Measurements from ENCODE around the gene SLF2.
A peak's percentile ranks its signal among the peaks of the same experiment; 100 is the strongest.

- peak; percentile 73 to 98 (median 84) for TF ChIP-seq CTCF (IDR thresholded peaks at IDR 0.05)
- TF ChIP-seq POLR2A (IDR thresholded peaks at IDR 0.05): no peak
Measured at GRCh38 chr10:101012525-101013364, 100.0 kb downstream of the SLF2 start.
